D721Med (cell line): ENCODE measurements around the gene CYP1A1.

ENCODE experiments used
- DNase-seq: peaks from one replicate; pipeline ENCODE4 v3.0.0; 2011; ENCODE audit warnings: low spot score; ENCODE audit not compliant: insufficient read length
- FAIRE-seq: peaks from 2 replicates; lab custom pipeline; 2011; peaks lifted over from hg19 to GRCh38; lab: Jason Lieb, UNC
- TF ChIP-seq, protein P1 (sequence below): IDR thresholded peaks from 2 replicates; pipeline ENCODE4 v1.5.1; 2012; ENCODE audit warnings: mild to moderate bottlenecking, control low read depth; ENCODE audit not compliant: insufficient read depth; ENCODE audit errors: missing control alignments

Gene CYP1A1

DNA sequence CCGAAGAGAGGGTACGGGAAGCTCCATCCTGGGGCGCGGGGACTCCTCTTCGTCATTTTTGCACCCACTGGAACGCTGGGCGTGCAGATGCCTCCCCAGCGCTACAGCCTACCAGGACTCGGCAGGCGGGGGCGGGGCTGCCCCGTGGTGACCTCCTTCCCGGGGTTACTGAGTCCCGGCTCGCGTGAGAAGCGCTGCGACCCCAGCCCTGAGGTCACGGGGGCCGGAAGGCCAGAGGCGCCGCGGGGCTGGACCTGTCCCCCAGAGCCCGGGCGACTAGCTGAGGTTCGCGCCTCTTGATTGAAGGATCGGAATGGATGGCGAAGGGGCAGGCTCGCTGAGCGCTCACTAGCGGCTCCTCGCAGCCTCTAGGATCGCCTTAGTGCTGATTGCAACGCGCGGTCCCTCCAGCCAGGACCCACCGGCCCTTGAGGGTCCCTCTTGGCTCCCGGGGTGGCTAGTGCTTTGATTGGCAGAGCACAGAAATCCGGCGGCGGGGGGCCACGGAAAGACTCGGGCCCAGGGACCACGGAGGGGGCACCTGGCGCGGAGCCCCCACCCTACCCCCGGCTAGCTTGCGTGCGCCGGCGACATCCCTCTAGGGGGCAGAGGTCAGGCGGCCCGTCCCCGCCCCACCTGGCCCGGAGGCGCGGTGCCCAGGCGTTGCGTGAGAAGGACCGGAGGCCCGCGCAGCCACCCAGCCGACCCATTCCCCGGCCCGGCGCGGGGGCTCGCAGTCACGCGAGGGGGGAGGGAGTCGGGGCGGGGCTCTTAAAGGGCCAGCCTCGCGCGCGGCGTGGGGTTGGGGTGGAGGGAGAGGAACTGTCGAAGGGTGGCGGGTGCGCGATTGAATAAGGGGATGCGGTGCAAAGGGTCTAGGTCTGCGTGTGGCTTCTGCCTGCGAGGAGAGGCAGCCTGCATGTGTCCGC lies 781 bp upstream of the CYP1A1 start:
- TF ChIP-seq, protein P1, sequence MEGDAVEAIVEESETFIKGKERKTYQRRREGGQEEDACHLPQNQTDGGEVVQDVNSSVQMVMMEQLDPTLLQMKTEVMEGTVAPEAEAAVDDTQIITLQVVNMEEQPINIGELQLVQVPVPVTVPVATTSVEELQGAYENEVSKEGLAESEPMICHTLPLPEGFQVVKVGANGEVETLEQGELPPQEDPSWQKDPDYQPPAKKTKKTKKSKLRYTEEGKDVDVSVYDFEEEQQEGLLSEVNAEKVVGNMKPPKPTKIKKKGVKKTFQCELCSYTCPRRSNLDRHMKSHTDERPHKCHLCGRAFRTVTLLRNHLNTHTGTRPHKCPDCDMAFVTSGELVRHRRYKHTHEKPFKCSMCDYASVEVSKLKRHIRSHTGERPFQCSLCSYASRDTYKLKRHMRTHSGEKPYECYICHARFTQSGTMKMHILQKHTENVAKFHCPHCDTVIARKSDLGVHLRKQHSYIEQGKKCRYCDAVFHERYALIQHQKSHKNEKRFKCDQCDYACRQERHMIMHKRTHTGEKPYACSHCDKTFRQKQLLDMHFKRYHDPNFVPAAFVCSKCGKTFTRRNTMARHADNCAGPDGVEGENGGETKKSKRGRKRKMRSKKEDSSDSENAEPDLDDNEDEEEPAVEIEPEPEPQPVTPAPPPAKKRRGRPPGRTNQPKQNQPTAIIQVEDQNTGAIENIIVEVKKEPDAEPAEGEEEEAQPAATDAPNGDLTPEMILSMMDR, result no peak
- peak; percentile 53 for DNase-seq
- FAIRE-seq, result no peak

DNA sequence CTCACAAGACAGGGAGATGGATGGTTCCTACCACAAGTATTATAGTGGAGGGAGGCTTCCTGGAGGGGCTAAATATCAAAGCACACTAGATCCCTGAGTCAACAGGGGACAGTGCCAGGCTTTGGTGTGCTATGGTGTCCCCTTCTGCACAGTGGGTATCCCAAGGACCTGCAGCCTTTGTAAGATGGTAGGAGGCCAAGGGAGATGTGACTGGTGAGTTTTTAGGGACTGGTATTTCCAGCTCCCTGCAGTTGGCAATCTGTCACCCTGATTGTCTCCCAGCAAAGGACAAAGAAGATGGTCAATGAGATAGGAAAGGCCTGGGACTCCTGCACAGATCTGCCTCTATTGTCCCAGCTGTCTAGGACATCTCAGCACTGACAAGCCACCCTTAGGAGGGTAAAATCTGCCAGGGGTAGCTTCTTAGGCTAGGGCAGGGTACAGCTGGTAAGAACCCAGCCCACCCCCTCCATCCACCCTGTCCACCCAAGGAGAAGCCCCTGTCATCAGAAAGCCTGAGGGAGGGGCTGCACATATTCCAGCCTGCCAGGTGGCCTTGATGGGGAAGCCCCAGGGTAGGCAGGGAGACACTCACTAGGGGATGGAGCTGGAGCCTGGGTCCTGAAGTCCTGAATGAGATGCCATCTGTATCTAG lies 631 bp downstream of the CYP1A1 start:
- no peak for FAIRE-seq

DNA sequence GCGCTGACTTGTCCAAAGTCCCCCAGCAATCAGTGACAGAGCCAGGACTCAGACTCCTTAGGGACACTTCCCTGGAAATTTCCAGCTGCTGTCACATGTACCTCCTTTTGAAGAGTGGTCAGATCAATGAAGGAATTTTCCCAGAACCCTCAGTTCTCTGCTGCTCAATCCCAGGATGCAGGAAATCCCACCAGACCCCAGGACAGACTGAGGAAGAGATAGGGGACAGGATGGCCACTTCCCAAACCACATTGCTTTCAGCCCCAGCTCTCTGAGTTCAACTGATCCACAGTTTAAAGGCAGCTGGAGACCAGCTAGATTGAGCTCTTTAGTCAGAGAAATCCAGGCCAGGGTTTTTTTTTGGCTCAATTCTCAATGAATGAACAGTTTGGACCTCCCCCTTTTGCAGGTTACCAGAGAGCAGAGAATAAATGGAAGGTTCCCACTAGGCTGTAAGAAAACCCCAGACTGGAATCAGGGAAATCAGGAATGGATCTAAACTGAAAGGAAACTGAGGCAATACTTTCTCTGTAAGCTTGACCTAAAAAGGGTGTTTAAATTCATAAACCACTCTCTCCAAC lies 1.5 kb downstream of the CYP1A1 start:
- TF ChIP-seq, protein P1, result no peak
- FAIRE-seq (no peak), DNase-seq (no peak)

More for the DNA sequence above, 631 bp downstream of the CYP1A1 start:
- no peak for DNase-seq
- TF ChIP-seq, protein P1, result no peak

DNA sequence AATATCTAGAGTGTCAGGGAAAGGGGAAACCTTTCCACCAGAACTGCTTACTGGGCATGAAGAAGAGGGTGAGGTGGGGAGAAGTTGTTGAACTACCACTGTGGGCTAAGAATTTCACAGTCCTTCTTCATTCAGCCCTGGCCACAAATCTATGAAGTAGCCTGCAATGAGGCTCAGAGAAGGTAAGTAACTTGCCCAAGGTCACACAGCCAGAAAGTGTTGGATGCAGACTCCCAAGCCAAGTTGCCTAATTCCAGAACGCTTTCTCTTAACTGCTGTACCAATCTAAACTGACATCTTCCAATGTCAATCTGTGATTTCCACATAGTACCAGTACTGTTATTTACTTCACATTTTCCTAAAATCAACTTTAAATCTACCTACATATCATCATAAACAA lies 2.1 kb downstream of the CYP1A1 start:
- DNase-seq (no peak), FAIRE-seq (no peak)
- TF ChIP-seq, protein P1, result no peak

DNA sequence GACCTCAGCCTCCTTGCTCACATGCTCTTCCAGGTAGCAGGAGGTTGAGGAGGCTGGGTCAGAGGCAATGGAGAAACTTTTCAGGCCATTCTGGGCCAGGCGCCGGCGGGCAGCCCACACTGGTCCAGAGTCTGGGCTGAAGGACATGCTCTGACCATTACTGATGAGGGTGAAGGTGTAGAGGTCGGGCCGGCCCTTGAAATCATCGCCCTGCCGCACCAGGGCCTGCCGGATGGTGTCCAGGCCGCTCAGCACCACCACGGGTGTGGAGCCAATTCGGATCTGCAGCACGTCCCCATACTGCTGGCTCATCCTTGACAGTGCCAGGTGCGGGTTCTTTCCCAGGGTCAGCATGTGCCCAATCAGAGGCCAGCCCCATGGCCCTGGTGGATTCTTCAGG lies 2.7 kb downstream of the CYP1A1 start:
- FAIRE-seq (no peak), DNase-seq (no peak)
- TF ChIP-seq, protein P1, result no peak

DNA sequence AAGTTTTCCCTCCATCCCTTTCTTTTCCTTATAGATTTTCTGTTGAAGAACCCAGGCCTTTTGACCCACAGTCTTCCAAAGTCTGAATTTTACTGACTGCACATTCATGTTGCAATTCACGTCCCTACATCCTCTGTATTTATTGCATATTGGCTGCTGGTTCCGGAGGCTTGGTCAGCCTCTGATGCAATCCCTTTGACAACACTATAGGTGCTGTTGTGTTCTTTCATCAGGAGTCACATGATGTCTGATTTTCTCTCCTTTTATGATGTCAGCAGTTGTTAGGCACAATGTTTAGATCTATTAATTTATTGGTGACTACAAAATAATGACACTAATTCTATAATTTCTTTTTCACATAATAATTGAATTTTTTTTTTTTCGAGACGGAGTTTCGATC lies 8.7 kb downstream of the CYP1A1 start:
- FAIRE-seq (no peak), DNase-seq (no peak)
- TF ChIP-seq, protein P1, result no peak
